ENCODE results near the gene KLF6. TPM values are rescaled to one million over a fixed set of nuclear protein-coding genes. Genes with fewer than 3 reads are reported as not detected.

The KLF6 gene
- total and polyA plus RNA-seq, 9 of the 15 experiments (the other 6 are each of a cell fraction or from before 2014, with no cell fraction given): 3.2 to 23.9 (median 8.0) TPM

GRCh38 chr10:3785251-3785850 lies 342 bp upstream of the KLF6 start (continued):
- TF ChIP-seq RREB1 (CRISPR knock-in tag; IDR thresholded peaks at IDR 0.05): 0 out of 2 replicates have a peak, but pooled peaks have one; percentile 32
- no peak for TF ChIP-seq SRSF1 (IDR thresholded peaks at IDR 0.05; ENCODE audit: low read depth, low read length)
- peak; percentile 83 for TF ChIP-seq CBX1 (IDR thresholded peaks at IDR 0.05; ENCODE audit: low read depth)
- peak; percentile 97 for TF ChIP-seq JUN (IDR thresholded peaks at IDR 0.05; ENCODE audit: borderline replicate concordance, low read depth, low read length)
- no peak for TF ChIP-seq JUN (CRISPR knock-in tag; IDR thresholded peaks at IDR 0.05; ENCODE audit: borderline replicate concordance)
- TF ChIP-seq ETS1 (conservative IDR thresholded peaks at IDR 0.05; ENCODE audit: control insufficient read depth, low read depth, low read length): peak; percentile 90
- peak; percentile 63 for TF ChIP-seq HNRNPLL (IDR thresholded peaks at IDR 0.05; ENCODE audit: low read depth, low read length, poor library complexity, severe bottlenecking)
- peak; percentile 100 for TF ChIP-seq VEZF1 (CRISPR knock-in tag; IDR thresholded peaks at IDR 0.05)
- no peak for TF ChIP-seq FOXA1 (IDR thresholded peaks at IDR 0.05; ENCODE audit: borderline replicate concordance)
- TF ChIP-seq SIRT6 (IDR thresholded peaks at IDR 0.05; ENCODE audit: low read depth, low read length): no peak
- peak; percentile 92; the same call in 1 of the 2 replicates for TF ChIP-seq TARDBP (IDR thresholded peaks at IDR 0.05)
- TF ChIP-seq TAF9B (IDR thresholded peaks at IDR 0.05; ENCODE audit: partially characterized antibody): peak; percentile 62
- no peak for TF ChIP-seq ZNF280B (CRISPR knock-in tag; IDR thresholded peaks at IDR 0.05)
- no peak for TF ChIP-seq ZNF253 (CRISPR knock-in tag; conservative IDR thresholded peaks at IDR 0.05)
- no peak for TF ChIP-seq ZNF146 (CRISPR knock-in tag; IDR thresholded peaks at IDR 0.05; ENCODE audit: unreplicated experiment)
- TF ChIP-seq MECOM (CRISPR knock-in tag; IDR thresholded peaks at IDR 0.05): no peak

Data from K562 (cell line).